A673 (cell line): ENCODE results near the gene RESF1.

Experiments
- EZH2 ChIP-seq: fragments of 200-600 bp; sonication (generic); IDR thresholded peaks from 2 replicates; pipeline ENCODE4 v1.6.1; 2017; ENCODE audit warnings: borderline replicate concordance, low read depth, mild to moderate bottlenecking, mixed read lengths, antibody characterized with exemption, low read length; ENCODE audit not compliant: poor library complexity, severe bottlenecking
- TF ChIP-seq, protein P1 (sequence below): fragments of 300-800, 200-600 bp; sonication (generic); conservative IDR thresholded peaks from 2 replicates; pipeline ENCODE4 v1.5.1; 2017; ENCODE audit warnings: low read depth, mild to moderate bottlenecking, antibody characterized with exemption, low read length, moderate library complexity, mixed read lengths

DNA sequence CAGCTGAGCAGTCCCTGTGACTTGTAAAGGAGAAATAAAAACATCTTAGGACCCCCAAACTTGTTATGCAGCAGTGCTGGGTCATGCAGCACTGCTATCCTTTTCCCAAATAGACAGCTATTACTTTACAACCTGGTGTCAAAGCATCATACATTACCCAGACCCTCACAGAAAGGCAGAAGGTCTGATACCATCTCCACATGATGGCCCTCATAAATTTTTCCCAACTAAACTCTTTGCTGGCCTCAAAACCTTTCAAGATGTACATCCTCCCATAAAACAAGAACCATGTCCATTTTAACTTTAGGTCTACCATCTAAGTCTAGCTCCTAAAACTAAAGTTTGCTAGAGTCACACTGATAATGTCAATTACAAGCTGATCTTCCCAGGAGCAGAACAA lies 8.7 kb upstream of the RESF1 start:
- no peak for TF ChIP-seq EZH2
- TF ChIP-seq, protein P1, sequence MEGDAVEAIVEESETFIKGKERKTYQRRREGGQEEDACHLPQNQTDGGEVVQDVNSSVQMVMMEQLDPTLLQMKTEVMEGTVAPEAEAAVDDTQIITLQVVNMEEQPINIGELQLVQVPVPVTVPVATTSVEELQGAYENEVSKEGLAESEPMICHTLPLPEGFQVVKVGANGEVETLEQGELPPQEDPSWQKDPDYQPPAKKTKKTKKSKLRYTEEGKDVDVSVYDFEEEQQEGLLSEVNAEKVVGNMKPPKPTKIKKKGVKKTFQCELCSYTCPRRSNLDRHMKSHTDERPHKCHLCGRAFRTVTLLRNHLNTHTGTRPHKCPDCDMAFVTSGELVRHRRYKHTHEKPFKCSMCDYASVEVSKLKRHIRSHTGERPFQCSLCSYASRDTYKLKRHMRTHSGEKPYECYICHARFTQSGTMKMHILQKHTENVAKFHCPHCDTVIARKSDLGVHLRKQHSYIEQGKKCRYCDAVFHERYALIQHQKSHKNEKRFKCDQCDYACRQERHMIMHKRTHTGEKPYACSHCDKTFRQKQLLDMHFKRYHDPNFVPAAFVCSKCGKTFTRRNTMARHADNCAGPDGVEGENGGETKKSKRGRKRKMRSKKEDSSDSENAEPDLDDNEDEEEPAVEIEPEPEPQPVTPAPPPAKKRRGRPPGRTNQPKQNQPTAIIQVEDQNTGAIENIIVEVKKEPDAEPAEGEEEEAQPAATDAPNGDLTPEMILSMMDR = no peak
